DND-41 (cell line): Measurements from ENCODE around the gene SH2B3.

Experiments
- CTCF ChIP-seq: IDR thresholded peaks from 2 replicates; pipeline ENCODE4 v1.5.1; 2012; ENCODE audit warnings: borderline replicate concordance, low read length, moderate library complexity, mild to moderate bottlenecking; ENCODE audit not compliant: poor library complexity, severe bottlenecking; ENCODE audit errors: extremely low read depth
- EZH2 ChIP-seq: IDR thresholded peaks from 3 replicates; pipeline ENCODE4 v1.6.1; 2012; ENCODE audit warnings: borderline replicate concordance, low read depth, mild to moderate bottlenecking, moderate library complexity, low read length, inconsistent platforms; ENCODE audit not compliant: severe bottlenecking

- TF ChIP-seq CTCF (no peak), EZH2 (no peak)
Measured at GRCh38 chr12:111363578-111363977, 42.1 kb upstream of the SH2B3 start.
